Adipose tissue (tissue), 3 donors: ENCODE data around the gene RREB1. TPM values are rescaled to one million over a fixed set of nuclear protein-coding genes. Genes with fewer than 3 reads are reported as not detected.

ENCODE experiments used
- H3K27ac ChIP-seq: one replicate; pipeline ENCODE4 v1.5.1; 2013; ENCODE audit warnings: low read depth, low read length
- WGBS, 3 donors: extraction: QIAGEN DNeasy Blood & Tissue Kit; methylation state at CpG; one replicate each; pipeline ENCODE4 v1.1.7; 2013; 5-methylcytosine and 5-hydroxymethylcytosine counted together
- polyA plus RNA-seq, 3 donors: library from polyadenylated mRNA; stranded (reverse); fragments of 200-250 nt; gene quantifications; one replicate each; pipeline ENCODE4 v1.2.3, GENCODE V29; 2013
- donor health status: healthy with polysubstance abuse.
- donor health status: Bipolar disorder and iron deficiency.
- donor health status: healthy.

Gene RREB1
- polyA plus RNA-seq, 3 donors: 6.2 to 14.5 (median 9.6) TPM

DNA sequence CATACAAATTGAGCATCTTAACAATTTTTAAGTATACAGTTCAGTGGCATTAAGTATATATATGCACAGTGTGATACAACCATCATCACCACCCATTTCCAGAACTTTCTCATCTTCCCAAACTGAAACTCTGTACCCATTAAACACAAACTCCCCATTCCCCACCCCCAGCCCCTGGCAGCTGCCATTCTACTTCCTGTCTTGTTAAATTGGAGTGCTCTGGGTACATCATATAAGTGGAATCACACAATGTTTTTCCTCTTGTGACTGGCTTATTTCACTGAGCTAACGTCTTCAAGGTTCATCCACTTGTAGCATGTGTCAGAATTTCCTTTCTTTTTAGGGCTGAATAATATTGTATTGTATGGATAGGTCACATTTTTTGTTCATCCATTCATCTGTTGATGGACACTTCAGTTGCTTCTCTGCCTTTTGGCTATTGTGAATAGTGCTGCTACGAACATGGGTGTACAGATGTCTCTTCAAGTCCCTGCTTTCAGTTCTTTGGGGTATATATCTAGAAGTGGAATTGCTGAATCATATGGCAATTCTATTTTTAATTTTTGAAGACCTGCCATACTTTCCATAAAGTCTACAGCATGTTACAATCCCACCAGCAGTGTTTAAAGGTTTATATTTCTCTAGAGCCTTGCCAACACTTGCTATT lies 19.6 kb upstream of the RREB1 start:
- no peak overlapping the region for H3K27ac ChIP-seq
- WGBS, 3 donors: 57 to 79% (median 58%) methylated on average over 2 of the region's 2 CpGs

DNA sequence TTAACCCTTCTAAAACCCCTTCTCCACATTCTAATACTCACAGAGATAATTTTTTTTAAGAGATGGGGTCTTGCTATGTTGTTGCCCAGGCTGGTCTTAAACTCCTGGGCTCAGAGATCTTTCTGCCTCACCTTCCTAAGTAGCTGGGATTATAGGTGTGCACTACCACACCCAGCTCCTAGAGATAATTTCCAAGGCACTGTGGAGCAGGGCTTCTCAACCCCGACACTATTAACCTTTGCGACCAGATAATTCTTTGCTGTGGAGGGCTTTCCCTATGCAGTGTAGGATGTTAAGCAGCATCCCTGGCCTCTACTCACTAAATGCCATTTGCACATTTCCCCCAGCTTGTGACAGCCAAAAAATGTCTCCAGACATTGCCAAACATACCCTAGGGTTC lies 8.8 kb upstream of the RREB1 start:
- H3K27ac ChIP-seq: no peak overlapping the region
- WGBS, 3 donors: 92 to 99% (median 94%) methylated on average over 2 of the region's 2 CpGs

DNA sequence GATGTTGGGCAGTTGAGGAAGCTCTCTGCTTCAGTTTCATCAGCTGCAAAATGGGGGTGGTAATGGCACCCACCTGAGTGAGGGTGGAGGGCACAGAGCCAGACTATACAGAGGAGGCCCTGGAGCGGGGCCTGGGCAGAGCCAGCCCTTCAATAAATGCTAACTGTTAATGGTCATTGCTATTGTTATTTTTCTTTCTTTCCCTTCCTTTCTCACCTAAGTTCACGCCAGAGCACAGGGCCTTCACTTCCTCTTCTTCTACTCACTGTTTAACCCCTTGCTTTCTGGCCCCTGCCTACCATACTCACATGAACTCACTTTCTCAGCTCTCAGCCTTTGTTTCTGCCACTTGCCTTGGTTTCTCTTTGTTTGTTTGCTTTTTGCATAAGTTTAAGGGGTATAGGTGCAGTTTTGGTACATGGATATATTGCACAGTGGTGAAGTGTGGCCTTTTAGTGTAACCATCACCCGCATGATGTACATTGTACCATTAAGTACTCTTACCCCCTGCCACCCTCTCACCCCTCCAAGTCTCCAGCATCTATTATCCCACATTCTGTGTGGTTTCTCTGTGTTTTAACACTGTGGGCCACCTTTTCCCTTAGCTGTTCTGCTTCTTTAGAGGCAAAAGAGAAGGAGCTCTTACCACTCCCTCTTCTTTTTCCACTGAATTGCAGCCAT lies 7.5 kb upstream of the RREB1 start:
- 64 to 72% (median 71%) methylated on average over 3 of the region's 3 CpGs for WGBS, 3 donors
- no peak overlapping the region for H3K27ac ChIP-seq

DNA sequence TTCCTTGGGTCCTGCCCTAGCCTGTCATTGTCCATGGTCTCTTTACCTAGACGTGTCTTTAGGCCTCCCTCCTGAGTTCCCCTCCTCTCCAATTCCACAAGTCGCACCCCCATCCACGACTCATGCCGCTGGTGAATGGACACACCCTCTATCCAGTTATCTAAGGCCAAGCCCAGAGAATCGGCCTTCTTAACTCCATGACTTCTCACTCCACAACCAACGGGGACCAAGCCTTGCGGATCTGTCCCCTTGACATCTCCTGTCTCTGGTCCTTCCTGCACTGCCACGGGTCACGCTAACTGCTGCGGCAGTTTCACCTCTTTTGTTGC lies 7.0 kb upstream of the RREB1 start:
- WGBS, 3 donors: 78 to 92% (median 83%) methylated on average over 10 of the region's 10 CpGs

DNA sequence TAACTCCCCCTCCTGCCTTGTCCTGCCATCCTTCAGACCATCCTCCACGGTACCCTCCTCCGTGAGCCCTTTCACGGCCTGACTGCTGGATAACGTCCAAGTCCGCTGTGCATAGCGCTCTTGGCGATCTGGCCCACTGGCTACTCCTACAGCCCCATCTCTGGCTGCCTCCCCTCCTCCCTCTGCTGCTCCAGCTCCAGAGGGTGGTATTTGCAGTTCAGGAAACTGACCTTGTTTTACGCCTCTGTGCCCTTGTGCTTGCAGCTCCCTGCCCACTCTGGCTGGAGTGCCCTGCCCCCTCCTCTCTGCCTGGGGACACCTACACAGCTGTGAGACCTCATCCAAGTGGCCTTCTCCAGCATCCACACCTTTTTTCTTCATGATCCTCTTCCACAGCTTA lies 6.5 kb upstream of the RREB1 start:
- H3K27ac ChIP-seq: no peak overlapping the region
- WGBS, 3 donors: 68 to 87% (median 77%) methylated on average over 8 of the region's 8 CpGs

More for the DNA sequence above, 7.0 kb upstream of the RREB1 start:
- no peak overlapping the region for H3K27ac ChIP-seq

DNA sequence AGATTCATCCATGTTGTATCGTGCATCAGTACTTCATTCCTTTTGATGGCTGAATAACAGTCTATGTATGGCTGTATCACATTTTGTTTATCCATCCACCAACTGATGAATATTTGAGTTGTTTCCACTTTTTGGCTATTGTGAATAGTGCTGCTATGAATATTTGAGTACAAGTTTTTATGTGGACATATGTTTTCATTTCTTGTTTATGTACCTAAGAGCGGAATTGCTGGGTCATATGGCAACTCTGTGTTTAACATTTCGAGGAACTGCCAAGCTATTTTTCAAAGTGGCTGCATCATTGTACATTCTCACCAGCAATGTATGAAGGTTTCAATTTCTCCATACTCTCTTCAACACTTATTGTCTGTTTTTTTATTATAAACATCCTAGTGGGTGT lies 3.0 kb upstream of the RREB1 start:
- H3K27ac ChIP-seq: no peak overlapping the region
- 94 to 98% (median 97%) methylated on average over 3 of the region's 3 CpGs for WGBS, 3 donors

DNA sequence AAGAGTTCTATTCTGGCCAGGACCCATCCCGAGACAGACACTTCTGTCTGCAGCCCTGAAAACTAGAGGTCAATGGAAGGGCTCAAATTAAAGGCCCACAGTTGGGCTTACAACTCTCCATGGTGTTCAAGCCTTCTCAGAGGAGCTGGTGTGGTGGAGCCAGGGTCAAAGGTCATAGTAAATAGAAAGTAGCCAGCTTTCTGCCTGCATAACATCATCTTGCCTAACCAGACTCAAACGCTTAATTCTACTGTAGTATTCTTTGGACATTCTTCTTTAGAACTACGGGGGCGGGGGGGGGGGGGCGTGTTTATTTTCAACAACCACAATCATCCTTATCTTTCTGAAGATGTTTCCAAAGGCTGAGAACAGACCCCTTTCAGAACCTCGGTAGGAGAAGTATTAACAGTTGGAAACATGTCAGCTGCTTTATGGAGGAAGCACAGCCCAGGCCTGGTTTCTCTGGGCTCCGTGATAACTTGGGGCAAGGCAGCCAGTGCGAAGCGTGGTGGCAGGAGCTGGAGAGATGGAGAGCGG lies 1.5 kb upstream of the RREB1 start:
- no peak overlapping the region for H3K27ac ChIP-seq
- 35 to 44% (median 39%) methylated on average over 10 of the region's 10 CpGs for WGBS, 3 donors

DNA sequence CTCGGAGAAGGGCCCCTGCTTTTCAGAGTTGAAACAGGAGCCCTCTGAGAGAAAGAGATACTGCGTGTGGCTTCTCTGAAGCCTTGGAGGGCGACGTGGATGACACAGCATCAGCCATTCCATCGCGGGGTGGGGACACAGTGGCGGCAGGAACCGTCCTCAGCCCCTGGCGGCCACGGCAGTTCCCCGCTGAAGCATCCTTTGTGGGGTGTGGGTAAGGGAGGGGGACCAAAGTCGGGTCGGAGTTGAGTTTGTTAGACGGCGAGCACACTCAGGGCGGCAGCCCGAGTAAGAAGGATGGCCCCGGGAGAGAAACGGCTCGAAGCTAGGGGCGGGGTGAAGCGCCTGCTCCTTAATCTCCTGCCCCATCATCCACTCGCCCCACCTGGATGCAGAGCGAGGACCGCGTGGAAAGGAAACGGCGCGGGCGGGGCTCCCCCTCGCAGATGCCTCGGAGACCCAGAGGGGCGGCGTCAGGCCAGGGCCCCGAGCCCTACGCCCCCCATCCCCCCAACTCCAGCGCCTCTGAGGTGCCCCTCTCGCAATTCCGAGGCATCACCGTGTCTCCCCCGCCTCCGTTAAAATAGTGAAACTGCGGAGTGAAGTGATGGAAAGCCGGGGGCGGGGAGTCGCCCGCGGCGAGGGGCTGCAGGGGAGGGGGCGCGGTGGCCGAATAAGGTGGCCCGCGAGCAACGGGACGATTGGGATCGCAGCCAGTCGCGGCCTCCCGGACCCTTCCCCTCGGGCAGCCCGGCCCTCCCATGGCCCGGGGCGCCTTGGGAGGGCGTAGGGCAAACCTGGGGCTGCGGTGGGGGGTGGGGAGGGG lies 796 bp upstream of the RREB1 start:
- H3K27ac ChIP-seq: peak overlapping the region; percentile 15
- 2 to 11% (median 4%) methylated on average over 59 to 66 of the region's 66 CpGs for WGBS, 3 donors

DNA sequence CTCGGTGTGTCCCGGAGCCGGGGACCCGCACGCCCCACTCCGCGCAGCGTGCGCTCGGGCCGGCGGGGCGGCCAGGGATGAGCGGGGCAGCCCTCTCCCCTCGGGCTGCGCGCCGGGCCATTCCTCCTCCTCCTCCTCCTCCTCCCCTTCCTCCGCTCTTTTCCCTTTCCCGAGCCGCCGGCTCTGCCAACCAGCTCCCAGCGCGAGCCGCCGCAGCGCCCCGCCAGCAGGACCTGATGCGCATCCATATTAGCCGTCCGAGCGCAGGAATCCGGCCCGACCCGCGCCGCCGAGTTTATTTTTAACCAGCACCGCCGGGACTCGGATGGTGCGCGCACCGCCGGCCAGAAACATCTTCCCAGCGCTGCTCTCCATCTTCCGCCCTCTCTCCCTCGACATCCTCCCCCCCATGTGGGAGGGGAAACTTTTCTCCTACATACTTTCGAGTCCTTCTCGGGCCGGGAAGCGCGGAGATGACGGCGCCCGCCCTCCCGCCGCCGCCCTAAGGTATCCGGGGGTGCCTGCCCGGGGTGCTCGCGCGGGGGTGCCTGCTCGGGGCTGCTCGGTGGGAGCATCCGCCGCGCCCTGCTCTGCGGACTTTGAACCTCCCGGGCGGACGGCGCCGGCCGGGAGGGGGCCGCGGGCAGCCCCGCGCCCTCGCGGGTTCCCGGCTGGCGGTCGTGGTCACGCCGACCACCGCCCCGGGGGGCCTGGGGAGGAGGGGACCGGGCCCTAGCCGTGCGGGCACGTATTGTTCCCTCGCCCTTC lies 619 bp downstream of the RREB1 start:
- H3K27ac ChIP-seq: peak overlapping the region; percentile 84
- 0 to 1% (median 1%) methylated on average over 71 to 94 of the region's 94 CpGs for WGBS, 3 donors

DNA sequence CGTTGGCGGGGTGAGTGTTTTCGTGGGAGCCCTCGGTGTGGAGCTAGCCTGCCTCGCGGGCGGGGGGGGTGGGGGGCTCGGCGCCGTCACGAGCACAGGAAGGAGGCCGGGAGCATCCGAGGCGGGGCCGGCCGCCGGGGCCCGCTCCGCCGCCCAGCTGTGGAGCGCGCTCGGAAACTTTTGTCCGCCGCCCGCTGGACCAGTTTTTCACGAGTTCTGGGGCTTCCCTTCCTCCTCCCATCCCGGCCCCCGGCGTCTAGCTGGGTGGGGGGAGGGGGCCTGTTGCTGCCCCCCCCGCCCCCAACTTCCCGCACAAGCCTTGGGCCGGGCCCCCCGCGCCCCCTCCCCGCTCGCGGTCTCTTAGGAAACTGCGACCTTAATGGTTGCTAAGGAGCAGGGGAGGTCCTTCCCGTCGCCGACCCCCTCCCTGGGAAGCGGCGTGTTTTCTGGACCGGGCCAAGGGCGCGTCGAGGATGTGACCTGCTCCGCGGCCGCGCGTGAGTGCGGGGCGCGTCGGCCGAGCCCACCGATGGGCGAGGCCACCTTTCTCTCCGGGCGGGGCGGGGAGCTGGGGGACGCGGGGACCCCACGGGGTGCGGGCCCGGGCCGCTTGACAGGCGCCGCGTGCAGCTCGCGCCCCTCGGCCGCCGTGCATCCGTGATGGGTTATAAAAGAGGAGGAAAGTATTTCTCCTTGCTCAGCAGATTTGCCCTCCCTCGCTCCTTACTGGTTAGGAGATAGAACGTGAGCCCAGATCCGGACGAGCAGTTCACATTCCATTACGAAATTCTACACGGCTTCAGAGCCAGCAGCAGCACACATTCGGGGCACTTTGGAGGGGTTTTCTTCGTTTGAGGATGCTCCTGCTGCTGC lies 1.4 kb downstream of the RREB1 start:
- WGBS, 3 donors: 0 to 1% (median 0%) methylated on average over 62 to 86 of the region's 86 CpGs
- H3K27ac ChIP-seq: peak overlapping the region; percentile 73

DNA sequence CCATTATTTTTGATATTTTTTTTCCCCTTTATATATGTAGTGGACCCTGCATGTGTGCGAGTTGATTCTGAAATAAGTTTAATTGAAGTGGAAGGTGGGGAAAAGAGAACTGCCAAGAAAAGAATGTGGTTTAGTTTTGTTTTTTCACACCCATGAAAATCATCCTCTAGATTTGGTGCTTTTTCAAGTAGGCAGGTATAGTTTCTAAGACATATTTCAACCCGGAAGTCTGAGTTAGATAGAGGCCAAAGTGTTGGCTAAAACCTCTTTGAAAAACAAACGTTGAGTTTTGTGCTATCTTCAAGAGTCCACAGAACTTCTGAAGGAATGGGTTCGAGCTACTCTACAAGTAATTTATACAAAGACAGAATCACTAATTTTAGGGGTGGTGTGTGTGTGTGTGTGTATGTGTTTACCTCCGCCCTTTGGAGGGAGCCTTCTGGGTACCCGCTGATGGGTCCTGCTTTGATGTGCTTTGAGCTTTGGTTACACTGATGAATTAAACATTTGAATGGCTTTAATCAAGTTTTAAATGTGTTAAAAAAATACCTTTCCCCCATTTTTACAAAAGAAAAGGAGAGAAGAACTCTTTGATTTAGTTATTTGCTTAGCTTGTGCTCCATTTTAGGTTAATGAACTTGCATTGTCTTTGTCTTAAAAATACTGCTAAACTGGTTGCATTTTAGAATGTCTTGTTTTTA lies 2.5 kb downstream of the RREB1 start:
- WGBS, 3 donors: 38 to 63% (median 60%) methylated on average over 6 of the region's 6 CpGs
- H3K27ac ChIP-seq: no peak overlapping the region

DNA sequence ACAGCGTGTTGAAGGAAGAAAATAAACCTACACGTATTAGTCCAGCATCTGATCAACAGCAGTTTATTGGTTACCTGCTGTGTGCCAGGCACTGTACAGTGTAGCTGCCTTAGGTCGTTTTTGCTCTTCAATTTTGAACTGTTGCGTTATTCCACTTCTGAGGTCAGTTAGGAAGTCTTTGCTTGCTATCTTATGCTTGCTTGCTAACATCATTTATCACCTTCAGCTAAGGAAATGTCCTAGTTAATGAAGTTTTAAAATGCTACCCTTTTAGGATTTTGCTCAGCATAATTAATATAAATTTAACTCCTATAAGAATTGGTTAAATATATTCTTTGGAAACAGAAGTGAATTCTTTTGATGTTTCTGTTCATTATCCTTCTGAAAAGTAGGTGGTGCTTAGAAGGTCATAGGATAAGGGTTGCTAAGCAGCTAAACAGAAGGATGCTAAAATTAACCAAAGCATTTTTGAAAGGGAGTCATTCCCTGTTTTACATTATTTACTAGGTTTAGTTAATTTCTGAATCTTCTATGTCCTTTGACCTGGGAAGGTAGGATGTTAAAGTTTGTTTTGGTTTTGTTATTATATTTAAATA lies 3.4 kb downstream of the RREB1 start:
- H3K27ac ChIP-seq: no peak overlapping the region
- 51 to 68% (median 65%) methylated on average over 4 of the region's 4 CpGs for WGBS, 3 donors

DNA sequence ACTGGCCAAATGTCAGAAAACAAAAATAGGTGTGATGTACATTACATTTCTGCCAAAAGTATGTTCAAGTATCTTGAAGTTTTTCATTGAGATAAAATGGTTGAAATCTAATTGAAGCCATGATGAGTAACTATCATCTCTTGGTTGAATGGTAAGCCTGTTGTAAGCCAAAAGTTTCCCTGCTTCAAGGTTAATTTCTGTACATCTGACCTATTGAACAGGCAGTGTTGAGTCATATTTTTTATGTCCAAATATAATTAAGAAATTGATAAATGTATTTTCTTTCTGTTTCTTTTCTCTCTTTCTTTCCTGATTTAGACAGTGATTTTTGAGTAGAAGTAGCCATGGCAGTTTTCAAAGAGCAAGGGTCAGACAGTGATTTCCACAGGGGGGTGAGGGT lies 4.4 kb downstream of the RREB1 start:
- H3K27ac ChIP-seq: no peak overlapping the region

DNA sequence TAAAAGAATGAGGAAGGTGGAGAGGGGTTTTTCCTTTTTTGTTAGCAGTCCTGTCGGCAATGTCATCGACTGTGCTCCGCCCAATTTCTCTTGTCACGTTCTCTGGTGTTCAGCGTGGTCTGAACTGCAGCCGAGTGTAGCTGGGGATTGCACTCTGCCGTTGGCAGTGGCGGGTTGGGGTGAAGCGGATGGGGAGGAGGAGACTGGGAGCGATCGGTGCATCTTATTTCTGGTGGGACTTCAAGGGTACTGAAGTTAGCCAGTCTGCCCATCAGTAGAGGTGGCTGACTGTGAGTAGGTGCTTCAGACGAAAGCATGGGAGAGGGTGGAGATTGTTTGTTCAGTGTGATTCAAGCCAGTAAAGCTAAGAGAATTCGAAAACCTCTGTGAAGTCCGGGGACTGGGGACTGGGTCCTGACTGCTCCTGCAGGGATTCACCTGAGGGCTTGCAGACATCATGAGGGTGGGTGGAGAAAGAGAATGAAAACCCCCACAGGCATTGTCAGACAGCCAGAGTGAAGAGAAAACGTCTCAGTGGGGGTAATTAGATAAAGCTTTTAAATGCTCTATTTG lies 5.1 kb downstream of the RREB1 start:
- no peak overlapping the region for H3K27ac ChIP-seq
- 15 to 42% (median 40%) methylated on average over 15 of the region's 15 CpGs for WGBS, 3 donors

DNA sequence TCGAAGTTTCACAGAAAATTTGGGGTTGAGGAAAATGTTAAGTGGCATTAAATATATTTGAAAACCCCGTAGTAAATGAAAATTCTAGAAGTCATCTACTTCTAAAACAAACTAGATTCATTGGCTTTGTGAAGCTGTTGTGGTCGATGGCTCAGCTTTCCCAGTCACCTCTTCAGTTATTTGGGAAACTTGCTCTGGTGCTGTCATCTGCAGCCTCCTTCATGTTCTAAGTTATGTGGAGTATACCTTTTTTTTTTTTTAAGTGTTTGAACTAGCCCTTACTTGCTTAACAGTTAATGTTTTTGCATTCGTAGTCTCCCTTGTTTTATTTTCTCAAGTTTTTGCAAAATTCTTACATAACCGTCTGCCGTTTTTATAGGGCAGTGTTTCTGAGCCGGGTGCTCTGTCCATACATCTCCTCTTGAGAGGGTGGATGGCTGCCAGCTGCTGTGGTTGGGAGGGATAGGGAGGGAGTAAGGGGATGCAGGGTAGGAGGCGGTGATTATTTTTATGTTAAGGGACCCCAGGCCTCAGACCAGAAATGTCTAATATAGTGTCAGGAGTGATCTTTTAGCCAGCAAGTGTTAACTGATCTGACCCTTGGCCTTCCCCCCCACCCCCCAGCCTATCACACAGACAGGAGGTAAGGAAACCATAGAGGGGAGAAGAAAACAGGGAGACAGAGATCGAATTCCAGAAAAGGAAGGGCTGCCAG lies 7.1 kb downstream of the RREB1 start:
- H3K27ac ChIP-seq: no peak overlapping the region
- WGBS, 3 donors: 51 to 67% (median 59%) methylated on average over 9 of the region's 9 CpGs
